Measurements from ENCODE around the gene RAB25.

Gene RAB25

DNA sequence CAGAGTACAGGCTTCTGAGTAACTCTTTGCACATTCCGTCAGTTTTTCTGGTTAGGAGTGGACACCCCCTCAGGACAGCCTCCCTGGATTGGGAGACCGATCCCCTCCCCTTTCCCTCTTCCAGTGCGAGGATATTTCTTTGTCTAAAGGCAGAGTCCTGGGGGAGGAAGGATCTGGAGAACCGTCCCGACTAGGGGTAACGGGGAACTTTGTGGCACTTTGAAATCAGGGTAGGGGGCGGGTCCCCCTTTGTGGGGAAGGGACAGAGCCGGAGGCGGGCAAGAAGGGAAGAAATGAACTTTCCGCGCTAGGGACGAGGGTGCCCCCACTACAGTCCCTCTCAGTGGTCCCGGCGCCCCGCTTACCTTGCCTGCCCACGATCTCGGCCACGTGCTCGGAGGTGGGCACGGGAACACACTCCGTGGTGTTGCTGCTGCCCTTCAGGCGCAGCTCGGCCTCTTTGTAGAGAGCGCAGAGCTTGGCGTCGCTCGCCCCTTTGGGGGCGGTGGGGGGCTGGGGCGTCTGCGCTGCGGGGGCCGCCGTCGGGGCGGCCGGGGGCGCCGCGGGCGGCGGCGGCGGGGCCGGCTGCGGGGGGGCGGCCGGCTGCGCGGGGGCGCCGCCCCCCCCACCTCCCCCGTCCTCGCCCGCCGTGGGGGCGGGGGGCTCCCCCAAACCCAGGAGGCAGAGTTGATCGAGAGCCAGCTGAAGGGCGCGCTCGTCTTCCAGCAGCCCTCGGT, 20.4 kb downstream of the RAB25 start:
- no peak for DNase-seq

DNA sequence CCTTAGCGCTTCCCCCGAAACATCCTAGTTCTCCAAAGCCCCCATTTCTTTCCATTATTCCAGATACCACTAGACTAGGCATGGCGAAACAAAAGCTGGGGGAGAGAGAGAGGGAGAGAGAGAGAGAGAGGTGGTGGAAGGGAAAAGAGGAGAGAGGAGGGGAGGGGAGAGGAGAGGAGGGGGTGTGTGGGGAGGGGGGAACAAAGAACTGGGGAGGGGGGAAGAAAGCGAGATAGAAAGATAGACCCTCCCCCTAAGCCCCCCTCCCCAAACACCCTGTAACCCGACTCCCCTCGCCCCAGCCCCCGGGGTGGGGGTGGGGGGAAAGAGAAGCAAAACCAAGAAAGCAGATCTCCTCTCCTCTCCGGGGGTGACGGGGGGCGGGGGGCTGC, 21.0 kb downstream of the RAB25 start:
- DNase-seq, result no peak

DNA sequence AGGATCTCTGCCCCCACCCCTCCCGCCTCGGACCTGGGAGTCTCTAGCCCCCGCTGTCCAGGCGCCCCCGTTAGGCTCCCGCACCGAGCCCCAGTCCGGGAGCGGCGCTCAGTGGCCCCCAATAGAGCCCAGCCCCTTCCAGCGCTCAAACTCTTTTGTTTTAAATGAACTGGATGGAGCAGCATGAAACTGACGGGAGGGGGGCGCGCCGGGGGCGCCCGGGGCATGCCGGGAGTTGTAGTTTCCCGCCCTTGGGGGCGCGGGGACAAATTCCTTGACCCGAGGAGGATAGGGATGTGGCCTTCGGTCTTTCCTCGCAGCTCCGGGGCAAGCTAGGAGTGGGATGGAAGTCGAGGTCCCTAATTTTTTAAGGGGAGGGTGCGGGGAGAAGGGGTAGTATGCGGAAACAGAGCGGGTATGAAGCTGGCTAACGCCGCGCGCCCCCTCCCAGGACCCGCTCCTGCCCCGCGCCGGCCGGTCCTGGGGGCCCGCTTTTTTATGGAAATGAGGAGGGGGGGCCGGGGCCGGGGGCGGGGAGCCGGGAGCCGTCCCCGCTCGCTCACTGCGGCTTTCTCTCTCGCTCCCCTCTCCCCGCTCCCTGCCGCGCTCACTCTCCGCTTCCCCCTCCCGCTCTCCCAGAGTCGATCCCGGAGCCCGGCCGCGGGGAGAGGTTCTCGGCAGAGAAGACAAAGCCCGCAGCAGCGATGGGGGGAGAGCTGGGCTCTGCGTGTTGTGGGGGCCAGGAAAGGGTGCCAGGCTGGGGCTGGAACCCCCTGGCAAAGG, 21.5 kb downstream of the RAB25 start, which contains the start of gene MEX3A:
Gene MEX3A (minus strand): TSS at position 157 of the 783 bp plus-strand sequence. CDS start 467 bp downstream, outside the sequence.
- peak; percentile 57 for DNase-seq

DNA sequence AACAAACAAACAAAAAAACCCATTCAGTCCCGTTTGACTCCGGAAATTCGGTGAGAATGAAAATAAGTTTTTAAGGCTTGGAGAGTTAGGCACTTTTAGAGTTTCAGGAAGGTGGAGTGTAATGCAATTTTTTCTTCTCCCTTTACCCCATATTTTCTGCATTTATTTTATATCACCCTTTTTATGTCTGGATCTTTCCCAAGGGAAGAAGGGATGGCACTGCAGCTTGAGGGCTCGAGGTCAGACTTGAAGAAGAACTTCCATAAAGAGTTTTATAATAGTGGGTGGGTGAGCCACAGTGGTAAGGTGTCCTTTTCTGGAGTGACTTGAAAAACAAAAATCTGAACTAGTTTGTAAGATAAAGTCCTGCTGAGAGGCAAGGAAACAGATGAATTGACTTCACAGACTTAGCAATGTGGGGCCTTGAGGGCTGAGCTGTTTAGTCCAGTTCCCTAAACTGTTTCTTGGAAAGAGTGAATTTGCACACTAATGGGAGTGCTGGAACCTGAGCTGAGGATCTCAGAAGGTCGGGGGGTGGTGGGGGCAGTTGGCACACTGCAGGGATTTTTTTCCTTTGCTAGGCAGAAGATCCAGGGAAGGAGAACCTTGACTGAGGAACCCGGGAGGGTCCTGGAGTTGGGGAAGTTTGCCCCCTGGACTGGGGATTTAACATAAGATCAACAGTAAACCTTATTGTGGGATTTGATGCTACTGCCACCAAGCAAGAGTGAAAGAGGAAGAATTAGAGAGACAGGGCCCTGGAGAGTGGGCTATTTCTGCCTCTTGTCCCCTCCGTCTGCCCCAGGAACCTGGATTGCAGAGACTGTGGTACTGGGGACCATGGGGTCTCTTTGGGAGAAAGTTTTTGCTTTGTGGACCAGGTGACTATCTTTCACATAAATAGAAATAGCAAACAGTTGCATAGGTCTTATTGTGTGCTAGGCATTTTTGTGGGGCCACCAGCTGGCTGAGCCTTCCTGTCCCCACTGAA, 23.1 kb downstream of the RAB25 start:
- no peak for DNase-seq

DNA sequence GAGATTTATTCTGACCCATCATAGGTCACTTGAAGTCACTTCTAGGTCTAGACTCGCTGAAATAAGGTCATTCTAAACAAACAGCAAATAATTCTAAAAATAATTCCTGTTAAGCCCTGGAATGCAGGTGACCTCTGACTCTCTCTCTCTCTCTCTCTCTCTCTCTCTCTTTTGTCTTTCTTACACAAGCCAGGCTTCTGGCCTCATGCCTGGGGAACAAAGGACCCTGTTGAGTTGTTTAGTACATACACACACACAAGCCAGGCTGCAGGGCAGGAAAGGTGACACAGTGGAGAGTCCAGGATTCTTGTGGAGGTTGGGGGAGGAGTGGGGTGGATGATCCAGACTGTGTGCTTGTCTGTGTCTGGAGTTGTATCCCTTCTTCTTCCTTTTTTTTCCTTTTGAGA, 25.3 kb downstream of the RAB25 start:
- DNase-seq, result no peak

DNA sequence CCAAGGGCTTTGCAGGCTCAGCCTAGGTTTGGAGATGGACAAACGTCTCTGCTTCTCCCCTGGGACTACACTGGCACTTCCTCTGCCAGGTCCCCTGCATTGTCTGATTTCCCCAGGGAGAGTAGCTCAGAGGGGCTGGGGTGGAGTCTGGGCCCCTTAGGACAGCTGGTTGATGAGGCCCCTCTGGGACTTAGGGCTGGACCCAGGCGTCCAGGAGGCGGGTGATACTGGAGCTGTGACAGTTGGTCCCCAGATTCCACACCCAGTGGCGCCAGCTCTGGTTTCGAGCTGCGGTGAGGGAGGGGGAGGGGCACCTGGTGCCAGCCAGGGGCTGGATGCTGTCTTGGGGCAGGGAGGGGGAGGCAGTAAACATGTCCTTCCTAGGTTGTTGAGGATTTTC, 28.7 kb downstream of the RAB25 start:
- no peak for DNase-seq

DNA sequence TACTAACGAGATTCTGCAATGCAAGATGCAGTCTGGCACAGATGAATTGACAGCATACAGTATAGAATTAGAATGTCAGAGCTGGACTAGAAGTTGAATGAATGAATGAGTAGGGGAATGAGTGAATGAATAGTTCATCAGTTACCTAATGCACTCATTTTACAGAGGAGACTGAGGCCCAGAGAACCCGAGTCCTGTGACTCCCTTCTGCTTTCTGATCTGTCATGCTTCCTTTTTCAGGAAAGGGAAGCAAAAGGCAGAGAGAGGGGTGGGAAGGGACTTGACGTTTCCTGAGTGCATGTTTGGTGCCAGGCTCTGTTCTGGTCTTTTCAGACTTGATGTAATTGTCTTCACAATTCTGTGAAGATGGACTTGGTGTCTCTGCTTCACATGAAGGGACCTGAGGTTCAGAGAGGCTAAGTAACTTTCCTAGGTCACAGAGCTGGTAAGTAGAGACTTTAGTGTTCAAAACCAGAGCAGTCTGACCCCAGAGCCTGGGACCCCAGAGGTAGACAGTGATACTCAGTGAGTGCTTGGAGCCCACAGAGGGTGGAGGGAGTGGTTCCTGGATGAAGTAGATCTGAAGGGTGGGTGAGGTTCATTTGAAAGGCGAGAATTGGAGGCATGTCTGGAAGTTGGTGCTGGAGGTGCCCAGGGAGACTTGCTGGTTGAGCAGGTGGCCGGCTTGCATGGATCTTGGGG, 29.3 kb downstream of the RAB25 start:
- no peak for DNase-seq

DNA sequence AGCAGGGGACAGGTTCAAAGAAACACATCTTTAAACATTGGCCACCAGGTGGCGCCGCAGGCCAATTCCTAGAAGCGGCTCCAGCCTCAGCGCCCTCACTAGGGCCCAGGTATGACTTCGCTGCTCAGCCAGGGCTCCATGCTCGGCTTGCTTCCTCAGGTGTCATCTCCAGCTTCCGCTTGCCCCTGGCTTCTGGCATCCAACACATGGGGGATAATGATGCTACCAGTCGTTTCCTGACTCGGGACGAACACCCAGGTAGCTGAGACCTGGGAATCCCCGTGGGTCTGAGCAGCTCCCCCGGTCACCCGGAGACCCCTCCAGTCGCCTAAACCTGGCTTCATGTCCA, 29.9 kb downstream of the RAB25 start:
- peak; percentile 86 for DNase-seq

DNA sequence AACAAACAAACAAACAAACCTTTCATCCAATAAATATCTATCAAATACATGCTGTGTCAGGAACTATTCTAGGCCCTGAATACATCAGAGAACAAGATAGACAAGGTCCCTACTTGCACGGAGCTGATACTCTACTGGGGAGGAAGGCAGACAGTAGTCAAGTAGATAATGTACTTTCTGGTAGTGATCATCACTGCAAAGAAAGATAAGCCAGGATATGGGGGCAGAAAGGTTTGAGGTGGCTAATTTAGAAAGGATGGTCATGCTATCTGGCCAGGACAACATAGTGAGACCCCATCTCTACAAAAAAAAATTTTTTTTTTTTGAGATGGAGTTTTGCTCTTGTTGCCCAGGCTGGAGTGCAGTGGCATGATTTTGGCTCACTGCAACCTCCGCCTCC, 30.6 kb downstream of the RAB25 start:
- no peak for DNase-seq

DNA sequence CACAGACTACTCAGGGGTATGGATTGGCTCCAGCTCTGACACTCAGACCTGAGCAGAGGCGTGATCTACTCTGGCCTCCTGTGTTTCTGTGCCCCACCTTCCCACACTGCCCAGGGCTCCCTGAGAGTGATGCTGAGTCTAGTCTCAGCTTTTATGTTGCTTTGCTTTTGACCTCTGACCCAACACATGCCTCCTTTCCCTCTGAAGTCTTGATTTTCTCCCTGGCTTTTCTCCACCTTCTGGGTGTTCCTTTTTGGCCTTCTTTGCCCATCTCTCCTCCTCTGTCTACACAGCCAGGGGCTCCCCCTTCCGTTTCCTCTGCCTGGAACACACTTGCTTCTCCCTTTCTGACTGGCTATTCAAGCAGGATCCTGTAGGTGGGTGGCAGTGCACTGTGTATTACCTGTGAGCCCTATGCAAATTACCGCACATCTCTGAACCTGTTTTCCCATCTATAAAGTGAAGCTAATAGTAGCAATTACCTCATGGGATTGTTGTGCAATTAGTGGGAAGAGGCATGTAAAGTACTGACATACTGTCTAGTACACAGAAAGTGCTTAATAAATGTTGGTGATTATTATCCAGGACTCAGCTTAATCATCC, 35.0 kb downstream of the RAB25 start:
- DNase-seq, result no peak

DNA sequence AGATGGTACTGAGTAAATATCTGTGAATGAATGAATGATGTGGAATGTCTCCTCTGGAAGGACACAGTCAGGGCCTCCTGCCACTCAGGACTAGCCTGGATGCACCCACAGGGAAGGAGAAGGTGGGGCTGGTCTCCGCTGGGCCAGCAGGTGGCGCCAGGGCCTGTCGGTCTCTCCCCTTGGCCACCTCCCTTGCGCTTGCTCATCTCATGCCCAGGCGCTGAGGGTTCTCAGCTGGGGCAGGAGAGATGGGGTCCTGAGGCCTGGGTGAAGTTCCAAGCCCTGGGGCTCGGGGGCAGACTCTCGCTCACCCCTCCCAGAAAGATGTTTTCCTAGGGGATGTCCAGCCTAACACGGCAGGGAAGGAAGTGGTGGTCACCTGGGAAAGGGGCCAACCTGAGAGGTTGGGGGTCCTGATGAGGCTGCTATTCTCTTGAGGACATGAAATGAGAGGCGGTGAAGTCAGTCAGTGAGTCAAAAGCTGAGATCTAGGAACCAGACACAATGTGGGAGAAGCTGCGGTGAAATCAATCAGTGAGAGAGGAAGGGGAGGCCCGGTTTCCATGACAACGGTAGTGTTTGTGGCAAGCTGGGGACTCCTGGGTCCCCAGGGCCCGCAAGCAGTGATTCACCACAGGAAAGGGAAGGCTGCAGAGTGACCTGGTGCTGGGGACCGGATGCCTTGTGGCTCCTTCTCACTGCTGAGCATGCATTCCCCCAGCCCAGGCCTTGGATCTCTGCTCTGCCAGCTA, 35.9 kb downstream of the RAB25 start:
- peak; percentile 62 for DNase-seq

DNA sequence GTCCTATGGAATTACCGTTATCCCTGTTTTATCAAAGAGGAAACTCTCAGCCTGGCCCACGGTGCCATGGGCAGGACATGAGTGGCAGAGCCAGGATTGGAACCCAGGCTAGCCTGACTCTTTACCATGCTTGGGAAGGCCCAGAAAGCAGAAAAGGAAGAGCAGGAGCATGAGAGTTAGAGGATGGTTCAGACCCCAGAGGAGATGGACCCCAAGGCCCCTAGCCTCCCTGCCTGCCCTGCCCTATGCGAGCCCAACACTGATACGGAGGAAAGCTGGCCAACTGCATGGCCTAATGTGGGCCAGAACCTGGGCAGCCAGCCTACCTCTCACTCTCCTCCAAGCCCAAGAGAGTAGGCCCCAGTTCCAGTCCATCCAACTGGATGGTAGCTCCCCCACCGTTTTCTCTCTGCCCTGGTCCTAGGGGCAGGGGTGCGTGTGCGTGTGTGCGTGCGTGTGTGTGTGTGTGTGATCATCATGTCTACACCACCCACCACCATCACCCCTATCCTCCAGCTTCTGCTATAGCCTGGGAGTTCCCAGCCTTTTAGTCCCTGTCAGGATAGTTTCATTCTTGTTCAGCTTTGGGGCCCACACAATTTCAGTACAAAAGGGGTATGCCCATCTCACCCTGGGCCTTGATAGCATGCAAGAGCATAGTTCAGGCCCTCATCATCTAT, 36.7 kb downstream of the RAB25 start:
- no peak for DNase-seq

DNA sequence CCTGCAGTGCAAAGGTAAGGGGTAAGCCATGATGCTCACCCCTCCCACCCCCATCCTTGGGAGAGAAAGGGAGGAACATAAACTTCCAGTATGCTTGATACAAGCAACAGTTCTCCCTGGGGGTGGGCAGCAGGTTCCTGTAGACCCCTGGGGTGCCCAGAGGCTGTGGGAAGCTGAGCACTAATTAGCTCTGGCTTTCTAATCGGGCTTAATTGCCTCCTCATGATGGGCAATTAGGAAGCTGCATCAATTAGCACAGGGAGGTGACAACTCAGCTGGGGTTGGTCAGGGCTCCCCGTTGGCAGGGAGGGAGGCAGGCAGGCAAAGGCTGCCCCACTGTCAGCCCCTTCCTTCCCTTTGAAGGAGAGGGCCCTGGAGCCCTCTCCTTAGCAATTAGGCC, 37.8 kb downstream of the RAB25 start:
- DNase-seq, result peak; percentile 85

DNA sequence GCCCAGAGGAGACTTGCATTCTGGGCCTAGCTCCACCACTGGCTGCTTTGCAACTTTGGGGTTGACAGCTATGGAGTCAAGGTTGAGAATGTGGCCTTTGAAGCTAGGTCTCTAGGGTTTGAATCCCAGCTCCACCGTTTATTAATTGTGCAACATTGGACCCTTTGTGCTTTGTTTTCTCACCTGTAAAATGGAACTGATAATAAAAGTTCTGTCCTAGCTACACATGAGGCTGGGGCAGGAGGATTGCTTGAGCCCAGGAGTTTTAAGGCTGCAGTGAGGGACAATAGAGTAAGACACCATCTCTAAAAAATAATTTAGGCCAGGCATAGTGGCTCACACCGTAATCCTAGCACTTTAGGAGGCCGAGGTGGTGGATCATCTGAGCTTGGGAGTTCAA, 38.3 kb downstream of the RAB25 start:
- DNase-seq, result no peak

DNA sequence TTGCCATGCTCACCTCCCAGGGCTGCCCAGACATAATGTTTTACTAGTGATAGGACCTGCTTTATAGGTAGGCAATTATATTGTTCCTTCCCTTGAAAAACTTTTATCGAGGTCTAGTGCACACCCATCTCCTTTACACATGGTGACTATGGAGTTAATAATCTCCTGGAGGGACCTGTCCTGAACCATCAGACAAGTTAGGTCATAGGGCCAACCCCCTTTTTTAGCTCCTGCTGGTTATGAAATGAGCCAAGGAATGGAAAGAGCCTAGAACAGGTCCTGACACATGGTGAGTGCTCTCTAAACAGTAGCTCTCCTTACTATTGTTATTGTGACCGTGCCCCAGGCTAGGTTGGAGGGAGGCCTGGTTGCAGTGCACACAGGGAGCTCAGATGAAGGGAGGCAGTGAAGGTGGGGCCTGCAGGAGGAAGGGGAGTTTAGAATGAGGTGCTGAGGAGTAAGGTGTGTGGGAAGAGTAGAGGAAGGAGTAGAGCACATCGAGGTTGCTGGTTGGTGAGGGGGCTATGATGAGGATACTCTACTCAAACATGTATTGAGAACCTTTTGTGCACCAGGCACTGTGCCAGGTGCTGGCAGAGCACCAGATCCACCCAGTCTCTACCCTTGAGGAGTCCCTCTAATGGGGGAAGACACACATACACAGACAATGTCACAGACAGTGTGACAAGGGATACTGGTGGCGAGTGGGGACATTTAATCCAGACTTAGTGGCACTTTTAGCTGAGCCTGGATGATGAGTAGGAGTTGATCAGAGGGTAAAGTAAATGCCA, 39.4 kb downstream of the RAB25 start:
- DNase-seq, result peak; percentile 24

DNA sequence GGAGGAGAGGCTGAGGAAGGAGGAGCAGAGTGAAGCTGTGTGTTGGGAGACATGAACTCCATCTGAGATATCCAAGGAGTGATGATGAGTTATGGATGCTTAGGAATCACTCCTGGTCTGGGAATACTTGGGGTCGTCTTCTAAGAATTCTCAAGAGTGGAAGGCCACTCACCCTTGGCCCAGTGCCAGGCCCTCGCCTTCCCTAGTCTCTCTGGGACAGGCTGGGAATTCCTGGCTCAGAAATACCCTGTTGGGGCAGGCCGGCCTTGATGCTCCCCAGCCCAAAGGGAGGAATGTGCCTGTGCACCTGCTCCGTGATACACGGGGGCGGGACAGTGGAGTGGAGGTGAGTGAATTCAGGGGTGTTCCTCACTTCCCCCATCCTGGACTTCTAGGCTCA, 40.9 kb downstream of the RAB25 start:
- DNase-seq, result no peak

DNA sequence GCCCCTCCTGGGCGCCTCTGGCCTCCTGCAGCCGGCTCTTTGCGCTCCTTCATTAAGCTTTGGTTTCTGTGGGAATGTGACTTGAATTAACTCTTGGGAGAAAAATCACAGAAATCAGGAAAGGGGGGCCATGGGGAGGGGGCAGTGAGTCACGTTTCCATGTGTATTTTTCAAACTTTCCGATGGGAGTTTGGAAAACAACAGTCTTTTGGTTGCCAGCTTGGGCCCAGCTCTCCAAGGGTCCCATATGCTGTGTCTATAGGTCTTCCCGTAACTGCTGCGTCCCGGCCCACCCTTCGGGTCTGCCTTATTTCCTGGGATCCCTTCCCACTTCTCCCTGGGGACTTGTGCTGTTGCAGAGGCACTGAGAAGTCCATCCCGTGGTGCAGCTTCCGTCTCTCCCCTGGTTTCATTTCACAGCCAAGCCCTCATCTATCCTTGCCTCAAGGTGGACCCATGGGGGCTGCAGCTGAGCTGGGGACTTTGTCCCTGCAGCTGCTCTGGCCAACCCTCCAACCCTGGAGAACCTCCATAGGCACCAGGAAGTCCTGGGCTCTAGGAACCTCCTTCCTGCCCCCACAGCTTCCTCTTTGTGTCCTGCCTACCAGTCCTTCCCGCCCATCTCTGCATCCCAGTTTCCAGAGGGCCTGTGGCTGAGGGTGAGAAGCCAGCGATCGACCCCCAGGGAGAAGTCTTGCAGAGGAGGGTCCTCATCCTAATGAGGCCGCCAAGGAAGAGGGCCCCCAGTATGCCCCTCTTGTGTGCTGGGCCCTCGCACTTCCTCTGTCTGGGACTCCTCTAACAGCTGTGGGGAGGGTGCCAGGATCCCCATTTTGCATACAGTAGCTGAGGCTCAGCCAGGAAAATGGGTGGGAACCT, 41.9 kb downstream of the RAB25 start:
- DNase-seq, result no peak

DNA sequence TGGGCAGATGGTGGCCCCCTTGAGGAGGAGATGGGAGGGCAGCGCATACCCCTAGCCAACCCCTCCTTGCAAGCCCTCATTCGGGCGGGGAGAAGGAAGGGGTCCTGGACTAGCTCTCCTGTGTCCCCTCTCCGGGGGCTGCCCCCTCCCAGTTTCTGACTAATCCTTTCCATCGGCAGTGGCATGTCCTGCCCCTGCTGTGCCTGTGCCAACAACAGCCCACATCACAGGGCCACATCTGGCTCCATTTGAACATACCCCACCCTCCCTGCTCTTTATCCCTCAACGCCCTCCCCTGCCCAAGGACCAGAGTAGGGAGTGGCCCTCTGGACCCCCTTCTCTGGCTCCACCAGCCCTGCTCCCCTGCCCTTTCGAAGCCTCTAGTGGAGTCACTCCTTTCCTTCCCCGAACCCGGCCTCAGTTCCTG, 42.6 kb downstream of the RAB25 start:
- no peak for DNase-seq
